Measurements from ENCODE around the gene WASL.
"Not testable (repeated sequence)": the region's sequence is repeated elsewhere in the genome, so short reads cannot be mapped to it uniquely, and the experiment has no call there.

The WASL gene

DNA sequence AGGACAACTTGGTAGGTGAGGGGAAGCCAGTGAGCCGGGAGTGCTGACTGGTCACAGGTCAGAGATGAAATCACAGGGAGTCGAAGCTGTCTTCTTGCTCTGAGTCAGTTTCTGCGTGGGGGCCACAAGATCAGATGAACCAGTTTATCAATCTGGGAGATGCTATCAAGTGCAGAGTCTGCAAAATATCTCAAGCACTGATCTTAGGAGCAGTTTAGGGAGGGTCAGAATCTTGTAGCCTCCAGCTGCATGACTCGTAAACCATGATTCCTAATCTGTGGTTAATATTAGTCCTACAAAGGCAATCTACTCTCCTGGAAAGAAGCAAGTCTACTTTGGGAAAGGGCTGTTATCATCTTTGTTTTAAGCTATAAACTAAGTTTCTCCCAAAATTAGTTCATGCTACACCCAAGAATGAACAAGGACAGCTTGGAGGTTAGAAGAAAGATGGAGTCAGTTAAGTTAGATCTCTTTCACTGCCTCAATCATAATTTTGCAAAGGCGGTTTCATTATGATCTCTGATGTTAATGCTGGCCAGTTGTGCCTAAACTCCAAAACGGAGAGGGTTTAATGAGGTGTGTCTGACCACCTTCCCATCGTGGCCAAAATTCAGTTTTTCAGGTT lies 101.6 kb downstream of the WASL start:
- no peak overlapping the region for H2AFZ ChIP-seq (ENCODE audit: low read length, unreplicated experiment)

GRCh38 chr7:123645516-123645915 lies 103.3 kb downstream of the WASL start:
- no peak overlapping the region for H3K27ac ChIP-seq (ENCODE audit: low read depth, low read length)
- no peak overlapping the region for H2AFZ ChIP-seq (ENCODE audit: low read length, unreplicated experiment)
- H3K36me3 ChIP-seq (ENCODE audit: insufficient read depth, low read length), result no peaks in the 10 kb centered on the region
- no peak overlapping the region for H3K4me3 ChIP-seq (ENCODE audit: low read depth, low read length)
- no peaks in the 10 kb centered on the region for H3K79me2 ChIP-seq (ENCODE audit: control insufficient read depth, insufficient read depth, low read length, unreplicated experiment)
- peaks cover 17% of the 10 kb centered on the region for H3K4me1 ChIP-seq (ENCODE audit: control insufficient read depth, insufficient read depth, low read length, unreplicated experiment)
- H3K27me3 ChIP-seq (ENCODE audit: insufficient read depth, low read length), result no peaks in the 10 kb centered on the region

More for the DNA sequence above, 101.6 kb downstream of the WASL start:
- no peaks in the 10 kb centered on the region for H3K36me3 ChIP-seq (ENCODE audit: insufficient read depth, low read length)
- no peak overlapping the region for H3K27ac ChIP-seq (ENCODE audit: low read depth, low read length)
- H3K4me1 ChIP-seq (ENCODE audit: control insufficient read depth, insufficient read depth, low read length, unreplicated experiment), result peaks cover 17% of the 10 kb centered on the region
- no peak overlapping the region for H3K4me3 ChIP-seq (ENCODE audit: low read depth, low read length)
- no peaks in the 10 kb centered on the region for H3K79me2 ChIP-seq (ENCODE audit: control insufficient read depth, insufficient read depth, low read length, unreplicated experiment)
- no peaks in the 10 kb centered on the region for H3K27me3 ChIP-seq (ENCODE audit: insufficient read depth, low read length)

- no peaks in the 10 kb centered on the region for H3K36me3 ChIP-seq (ENCODE audit: insufficient read depth, low read length)
- H3K27me3 ChIP-seq (ENCODE audit: insufficient read depth, low read length), result no peaks in the 10 kb centered on the region
- H3K4me3 ChIP-seq (ENCODE audit: low read depth, low read length), result peak overlapping the region; percentile 65
- peaks cover 17% of the 10 kb centered on the region for H3K4me1 ChIP-seq (ENCODE audit: control insufficient read depth, insufficient read depth, low read length, unreplicated experiment)
- H2AFZ ChIP-seq (ENCODE audit: low read length, unreplicated experiment), result peak overlapping the region; percentile 64
- peak overlapping the region; percentile 50 for H3K27ac ChIP-seq (ENCODE audit: low read depth, low read length)
- H3K79me2 ChIP-seq (ENCODE audit: control insufficient read depth, insufficient read depth, low read length, unreplicated experiment), result no peaks in the 10 kb centered on the region
These were observed 105.0 kb downstream of the WASL start for GRCh38 chr7:123643495-123644441.

DNA sequence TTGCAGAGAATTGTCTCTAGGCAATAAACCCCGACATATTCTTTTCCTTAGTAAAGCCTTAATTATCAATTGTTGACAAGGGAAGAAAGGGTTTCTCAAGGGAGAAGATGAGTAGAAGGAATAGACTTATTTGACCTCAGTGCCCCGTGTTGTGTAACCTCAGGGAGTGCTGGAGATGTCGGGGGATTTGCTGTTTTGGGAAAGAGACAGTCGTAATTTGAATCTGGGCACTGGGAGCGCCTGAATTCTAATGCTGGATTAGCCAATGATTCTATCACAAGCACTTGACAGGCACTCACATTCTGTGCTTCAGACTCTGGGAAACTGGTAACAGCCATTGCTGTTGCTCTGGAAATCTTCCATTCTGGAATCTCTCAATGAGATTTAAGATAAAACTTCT lies 106.9 kb downstream of the WASL start:
- H3K4me3 ChIP-seq (ENCODE audit: low read depth, low read length), result no peak overlapping the region
- no peaks in the 10 kb centered on the region for H3K36me3 ChIP-seq (ENCODE audit: insufficient read depth, low read length)
- H3K27ac ChIP-seq (ENCODE audit: low read depth, low read length), result no peak overlapping the region
- H3K79me2 ChIP-seq (ENCODE audit: control insufficient read depth, insufficient read depth, low read length, unreplicated experiment), result no peaks in the 10 kb centered on the region
- H2AFZ ChIP-seq (ENCODE audit: low read length, unreplicated experiment), result no peak overlapping the region
- peaks cover 17% of the 10 kb centered on the region for H3K4me1 ChIP-seq (ENCODE audit: control insufficient read depth, insufficient read depth, low read length, unreplicated experiment)
- H3K27me3 ChIP-seq (ENCODE audit: insufficient read depth, low read length), result no peaks in the 10 kb centered on the region

DNA sequence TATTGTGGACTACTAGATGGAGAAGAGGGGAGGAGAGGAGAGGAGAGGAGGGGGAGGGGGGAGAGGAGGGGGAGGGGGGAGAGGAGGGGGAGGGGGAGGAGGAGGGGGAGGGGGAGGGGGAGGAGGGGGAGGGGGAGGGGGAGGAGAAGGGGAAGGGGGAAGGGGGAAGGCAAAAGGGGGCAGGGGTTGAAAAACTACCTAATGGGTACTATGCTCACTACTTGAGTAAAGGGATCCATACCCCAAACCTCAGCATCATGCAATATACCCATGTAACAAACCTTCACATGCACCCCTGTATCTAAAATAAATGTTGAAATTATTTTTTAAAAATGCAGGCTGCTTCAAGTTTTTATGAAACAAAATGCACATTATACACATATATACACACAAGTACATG lies 108.2 kb downstream of the WASL start:
- Histone ChIP-seq H3K27ac (ENCODE audit: low read depth, low read length) (no peak overlapping the region), H3K4me3 (ENCODE audit: low read depth, low read length) (no peak overlapping the region), H3K4me1 (ENCODE audit: control insufficient read depth, insufficient read depth, low read length, unreplicated experiment) (peaks cover 17% of the 10 kb centered on the region), H3K79me2 (ENCODE audit: control insufficient read depth, insufficient read depth, low read length, unreplicated experiment) (no peaks in the 10 kb centered on the region), H3K36me3 (ENCODE audit: insufficient read depth, low read length) (no peaks in the 10 kb centered on the region), H2AFZ (ENCODE audit: low read length, unreplicated experiment) (no peak overlapping the region), H3K27me3 (ENCODE audit: insufficient read depth, low read length) (no peaks in the 10 kb centered on the region)

GRCh38 chr7:123639631-123640030 lies 109.2 kb downstream of the WASL start:
- Histone ChIP-seq H3K4me3 (ENCODE audit: low read depth, low read length) (no peak overlapping the region), H3K27me3 (ENCODE audit: insufficient read depth, low read length) (no peaks in the 10 kb centered on the region), H3K4me1 (ENCODE audit: control insufficient read depth, insufficient read depth, low read length, unreplicated experiment) (peaks cover 16% of the 10 kb centered on the region), H2AFZ (ENCODE audit: low read length, unreplicated experiment) (no peak overlapping the region), H3K27ac (ENCODE audit: low read depth, low read length) (no peak overlapping the region), H3K36me3 (ENCODE audit: insufficient read depth, low read length) (no peaks in the 10 kb centered on the region), H3K79me2 (ENCODE audit: control insufficient read depth, insufficient read depth, low read length, unreplicated experiment) (no peaks in the 10 kb centered on the region)

DNA sequence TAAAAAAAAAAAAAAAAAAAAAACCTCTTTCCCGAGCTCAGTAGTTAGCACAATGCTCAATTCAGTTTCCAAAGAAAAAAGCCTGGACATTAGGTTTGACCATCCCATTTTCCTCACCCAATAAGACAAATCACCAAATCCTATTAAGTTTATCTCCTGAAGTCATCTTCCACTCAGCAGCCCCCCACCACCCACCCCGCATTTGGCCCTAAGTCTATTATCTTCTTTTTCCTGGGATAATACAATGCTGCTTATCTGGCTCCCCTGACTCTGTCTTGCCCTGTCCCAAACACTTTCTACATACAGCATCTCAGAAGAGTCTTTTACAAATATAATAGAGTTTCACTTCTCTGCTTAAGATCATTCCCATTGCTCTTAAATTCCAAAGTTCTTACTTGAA lies 110.9 kb downstream of the WASL start:
- H2AFZ ChIP-seq (ENCODE audit: low read length, unreplicated experiment), result no peak overlapping the region
- H3K36me3 ChIP-seq (ENCODE audit: insufficient read depth, low read length), result no peaks in the 10 kb centered on the region
- H3K79me2 ChIP-seq (ENCODE audit: control insufficient read depth, insufficient read depth, low read length, unreplicated experiment), result no peaks in the 10 kb centered on the region
- H3K27me3 ChIP-seq (ENCODE audit: insufficient read depth, low read length), result no peaks in the 10 kb centered on the region
- no peak overlapping the region for H3K27ac ChIP-seq (ENCODE audit: low read depth, low read length)
- peaks cover 19% of the 10 kb centered on the region for H3K4me1 ChIP-seq (ENCODE audit: control insufficient read depth, insufficient read depth, low read length, unreplicated experiment)
- no peak overlapping the region for H3K4me3 ChIP-seq (ENCODE audit: low read depth, low read length)

- Histone ChIP-seq H3K27ac (ENCODE audit: low read depth, low read length) (no peak overlapping the region), H3K4me1 (ENCODE audit: control insufficient read depth, insufficient read depth, low read length, unreplicated experiment) (peaks cover 21% of the 10 kb centered on the region), H3K27me3 (ENCODE audit: insufficient read depth, low read length) (no peaks in the 10 kb centered on the region), H2AFZ (ENCODE audit: low read length, unreplicated experiment) (no peak overlapping the region), H3K4me3 (ENCODE audit: low read depth, low read length) (no peak overlapping the region), H3K36me3 (ENCODE audit: insufficient read depth, low read length) (no peaks in the 10 kb centered on the region), H3K79me2 (ENCODE audit: control insufficient read depth, insufficient read depth, low read length, unreplicated experiment) (no peaks in the 10 kb centered on the region)
These were observed 111.6 kb downstream of the WASL start for GRCh38 chr7:123637203-123637602.

GRCh38 chr7:123635551-123636359 lies 113.0 kb downstream of the WASL start:
- Histone ChIP-seq H3K4me3 (ENCODE audit: low read depth, low read length) (no peak overlapping the region), H3K36me3 (ENCODE audit: insufficient read depth, low read length) (no peaks in the 10 kb centered on the region), H3K79me2 (ENCODE audit: control insufficient read depth, insufficient read depth, low read length, unreplicated experiment) (no peaks in the 10 kb centered on the region), H3K27me3 (ENCODE audit: insufficient read depth, low read length) (no peaks in the 10 kb centered on the region), H3K4me1 (ENCODE audit: control insufficient read depth, insufficient read depth, low read length, unreplicated experiment) (peaks cover 21% of the 10 kb centered on the region), H2AFZ (ENCODE audit: low read length, unreplicated experiment) (no peak overlapping the region), H3K27ac (ENCODE audit: low read depth, low read length) (no peak overlapping the region)

DNA sequence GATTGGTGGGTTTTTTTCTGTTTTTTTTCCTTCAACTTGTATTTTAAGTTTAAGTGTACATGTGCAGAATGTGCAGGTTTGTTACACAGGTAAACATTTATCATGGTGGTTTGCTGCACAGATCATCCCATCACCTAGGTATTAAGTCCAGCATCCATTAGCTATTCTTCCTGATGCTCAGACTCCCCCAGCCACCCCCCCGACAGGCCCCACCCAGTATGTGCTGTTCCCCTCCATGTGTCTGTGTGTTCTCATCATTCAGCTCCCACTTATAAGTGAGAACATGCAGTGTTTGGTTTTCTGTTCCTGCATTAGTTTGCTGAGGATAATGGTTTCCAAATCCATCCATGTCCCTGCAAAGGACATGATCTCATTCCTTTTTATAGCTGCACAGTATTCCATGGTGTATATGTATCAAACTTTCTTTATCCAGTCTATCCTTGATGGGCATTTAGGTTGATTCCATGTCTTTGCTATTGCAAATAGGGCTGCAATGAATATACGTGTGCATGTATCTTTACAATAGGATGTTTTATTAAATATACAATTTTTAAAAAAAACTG lies 114.7 kb downstream of the WASL start:
- H3K4me3 ChIP-seq (ENCODE audit: low read depth, low read length), result peak overlapping the region; percentile 54; the same call in 1 of the 2 replicates
- peak overlapping the region; percentile 54; the same call in 1 of the 2 replicates for H3K27ac ChIP-seq (ENCODE audit: low read depth, low read length)
- peaks cover 21% of the 10 kb centered on the region for H3K4me1 ChIP-seq (ENCODE audit: control insufficient read depth, insufficient read depth, low read length, unreplicated experiment)
- H3K79me2 ChIP-seq (ENCODE audit: control insufficient read depth, insufficient read depth, low read length, unreplicated experiment); H3K36me3 ChIP-seq (ENCODE audit: insufficient read depth, low read length); H2AFZ ChIP-seq (ENCODE audit: low read length, unreplicated experiment); H3K27me3 ChIP-seq (ENCODE audit: insufficient read depth, low read length): not testable (repeated sequence)
